ENCODE results near the gene DLG2. TPM values are rescaled to one million over a fixed set of nuclear protein-coding genes. Genes with fewer than 3 reads are reported as not detected.
"Not testable (repeated sequence)": the region's sequence is repeated elsewhere in the genome, so short reads cannot be mapped to it uniquely, and the experiment has no call there.

Gene DLG2
- polyA plus RNA-seq, 1 donor, result 9.6 TPM

- DNase-seq (ENCODE audit: low read depth), result no peak
Measured at GRCh38 chr11:85232559-85232958, 394.6 kb downstream of the DLG2 start.

- DNase-seq (ENCODE audit: low read depth), result no peak
Measured at GRCh38 chr11:85231588-85231987, 395.6 kb downstream of the DLG2 start.

- not testable (repeated sequence) for DNase-seq (ENCODE audit: low read depth)
Measured at GRCh38 chr11:85229723-85230122, 397.4 kb downstream of the DLG2 start.

GRCh38 chr11:85196968-85197367, 430.2 kb downstream of the DLG2 start:
- DNase-seq (ENCODE audit: low read depth), result no peak

- DNase-seq (ENCODE audit: low read depth), result no peak
Measured at GRCh38 chr11:85195934-85196333, 431.2 kb downstream of the DLG2 start.

GRCh38 chr11:85187992-85188391, 439.2 kb downstream of the DLG2 start:
- DNase-seq (ENCODE audit: low read depth), result no peak

- no peak for DNase-seq (ENCODE audit: low read depth)
Measured at GRCh38 chr11:85184721-85185120, 442.4 kb downstream of the DLG2 start.

GRCh38 chr11:85182441-85183387, 444.4 kb downstream of the DLG2 start:
- no peak for DNase-seq (ENCODE audit: low read depth)

- no peak for DNase-seq (ENCODE audit: low read depth)
Measured at GRCh38 chr11:85180528-85180927, 446.6 kb downstream of the DLG2 start.

- DNase-seq (ENCODE audit: low read depth), result no peak
Measured at GRCh38 chr11:85171648-85172257, 455.4 kb downstream of the DLG2 start.

- no peak for DNase-seq (ENCODE audit: low read depth)
Measured at GRCh38 chr11:85170184-85170583, 457.0 kb downstream of the DLG2 start.

- DNase-seq (ENCODE audit: low read depth), result no peak
Measured at GRCh38 chr11:85167471-85167870, 459.7 kb downstream of the DLG2 start.

- DNase-seq (ENCODE audit: low read depth), result no peak
Measured at GRCh38 chr11:85167038-85167437, 460.1 kb downstream of the DLG2 start.

- DNase-seq (ENCODE audit: low read depth), result no peak
Measured at GRCh38 chr11:85165819-85166218, 461.3 kb downstream of the DLG2 start.

- DNase-seq (ENCODE audit: low read depth), result no peak
Measured at GRCh38 chr11:85164743-85165142, 462.4 kb downstream of the DLG2 start.

GRCh38 chr11:85154294-85154693, 472.9 kb downstream of the DLG2 start:
- DNase-seq (ENCODE audit: low read depth), result no peak

GRCh38 chr11:85137597-85137996, 489.5 kb downstream of the DLG2 start:
- DNase-seq (ENCODE audit: low read depth), result no peak

- DNase-seq (ENCODE audit: low read depth), result no peak
Measured at GRCh38 chr11:85133636-85134035, 493.5 kb downstream of the DLG2 start.

GRCh38 chr11:85132851-85133585, 494.1 kb downstream of the DLG2 start:
- no peak for DNase-seq (ENCODE audit: low read depth)

- DNase-seq (ENCODE audit: low read depth), result no peak
Measured at GRCh38 chr11:85127349-85127748, 499.8 kb downstream of the DLG2 start.

GRCh38 chr11:85123752-85124231, 503.4 kb downstream of the DLG2 start:
- DNase-seq (ENCODE audit: low read depth), result no peak

GRCh38 chr11:85118151-85118550, 509.0 kb downstream of the DLG2 start:
- no peak for DNase-seq (ENCODE audit: low read depth)
